HG03521 (cell line): ENCODE data around the gene PAM.
"Not testable (repeated sequence)": the region's sequence is repeated elsewhere in the genome, so short reads cannot be mapped to it uniquely, and the experiment has no call there.

ENCODE experiments used
- ATAC-seq: cut with Tn5 transposase; IDR thresholded peaks from one replicate; pipeline ENCODE4 v1.9.1; 2021; ENCODE audit warnings: mild to moderate bottlenecking, moderate library complexity; ENCODE audit not compliant: unreplicated experiment

PAM gene

DNA sequence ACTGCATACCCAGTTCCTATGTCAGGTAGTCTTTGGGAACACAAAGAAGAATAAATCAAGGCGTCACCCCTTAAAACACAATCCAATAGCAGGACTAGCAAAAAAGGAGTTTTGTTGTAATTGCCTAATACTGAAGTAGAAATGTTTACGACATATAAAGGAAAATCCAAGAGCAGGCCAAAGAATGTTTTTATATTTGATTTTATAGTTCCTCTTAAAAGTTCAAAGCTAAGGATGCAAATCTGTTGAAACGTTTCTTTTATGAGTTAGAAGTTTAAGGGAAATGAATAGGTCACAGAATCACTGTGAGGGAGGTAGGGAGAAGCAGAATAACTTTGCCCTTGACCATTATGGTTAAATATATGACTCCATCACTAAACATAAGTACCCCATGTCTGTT lies 136.1 kb downstream of the PAM start:
- no peak for ATAC-seq

GRCh38 chr5:102893942-102894341 lies 138.8 kb downstream of the PAM start:
- no peak for ATAC-seq

- ATAC-seq: no peak
Observed at GRCh38 chr5:102895234-102895633, 140.1 kb downstream of the PAM start.

DNA sequence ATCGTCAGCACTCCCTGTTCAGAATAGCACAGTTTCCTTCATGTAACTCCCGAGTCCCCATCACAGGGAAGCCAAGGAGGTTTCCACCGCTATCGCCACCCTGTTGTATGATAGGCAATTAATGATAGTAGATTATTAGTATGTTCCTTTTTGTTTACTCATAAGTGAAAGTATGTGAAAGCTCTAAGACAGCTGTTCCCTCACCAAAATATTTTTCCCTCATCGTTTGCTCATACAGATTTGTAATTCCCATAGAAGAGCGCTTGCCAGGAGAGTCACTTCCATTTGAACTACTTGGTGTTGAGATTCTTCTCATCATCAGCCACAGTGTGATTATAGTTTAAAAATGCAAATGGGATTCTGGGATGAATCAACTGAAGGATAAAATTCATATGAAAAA lies 140.9 kb downstream of the PAM start:
- ATAC-seq: no peak

DNA sequence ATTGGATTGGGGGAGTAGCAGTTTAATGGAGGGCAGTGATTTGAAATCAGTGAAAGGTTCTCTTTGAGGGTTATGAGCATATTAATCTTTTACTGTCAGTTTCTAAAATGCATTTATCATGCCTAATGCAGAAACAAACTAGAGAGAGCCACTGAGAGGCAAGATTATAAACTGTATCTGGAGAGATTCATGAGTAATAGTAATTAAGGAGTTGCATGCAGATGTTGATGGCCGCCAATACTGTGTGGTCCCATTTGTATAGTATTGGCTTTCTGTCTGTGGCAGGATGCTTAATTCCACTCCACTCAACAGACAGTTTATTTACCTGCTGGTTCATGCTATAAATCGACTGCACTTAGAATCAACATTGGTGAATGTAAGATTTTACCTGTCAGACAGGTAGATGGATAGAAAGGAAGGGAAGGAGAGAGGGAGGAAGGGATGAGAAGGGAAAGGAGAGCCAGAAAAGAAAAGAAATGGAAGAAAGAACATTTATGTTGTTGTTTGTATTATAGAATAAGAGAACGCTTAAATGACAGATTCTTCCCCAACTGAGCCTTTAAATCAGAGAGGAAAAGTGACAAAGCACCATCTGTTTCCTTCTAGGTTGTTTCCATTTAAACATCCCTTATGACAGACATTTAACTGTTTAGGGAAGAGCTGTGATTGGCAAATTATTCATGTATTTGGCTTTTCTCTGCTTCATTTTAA lies 146.5 kb downstream of the PAM start:
- no peak for ATAC-seq

DNA sequence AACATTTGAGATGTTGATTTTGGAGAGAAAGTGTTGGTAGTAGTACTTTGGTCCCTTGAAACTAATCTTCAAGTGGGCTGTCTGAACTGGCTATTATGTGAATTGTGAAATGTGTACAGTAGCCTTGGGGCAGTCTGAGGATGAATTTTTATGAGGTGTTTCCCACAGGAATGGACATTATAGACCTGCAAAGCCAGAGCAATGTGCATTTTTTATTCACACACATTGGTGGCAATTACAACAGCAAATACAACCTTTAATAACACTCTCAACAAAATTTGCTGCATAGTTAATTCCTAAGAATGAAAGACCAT lies 147.0 kb downstream of the PAM start:
- no peak for ATAC-seq

GRCh38 chr5:102902647-102903046 lies 147.5 kb downstream of the PAM start:
- ATAC-seq: no peak

DNA sequence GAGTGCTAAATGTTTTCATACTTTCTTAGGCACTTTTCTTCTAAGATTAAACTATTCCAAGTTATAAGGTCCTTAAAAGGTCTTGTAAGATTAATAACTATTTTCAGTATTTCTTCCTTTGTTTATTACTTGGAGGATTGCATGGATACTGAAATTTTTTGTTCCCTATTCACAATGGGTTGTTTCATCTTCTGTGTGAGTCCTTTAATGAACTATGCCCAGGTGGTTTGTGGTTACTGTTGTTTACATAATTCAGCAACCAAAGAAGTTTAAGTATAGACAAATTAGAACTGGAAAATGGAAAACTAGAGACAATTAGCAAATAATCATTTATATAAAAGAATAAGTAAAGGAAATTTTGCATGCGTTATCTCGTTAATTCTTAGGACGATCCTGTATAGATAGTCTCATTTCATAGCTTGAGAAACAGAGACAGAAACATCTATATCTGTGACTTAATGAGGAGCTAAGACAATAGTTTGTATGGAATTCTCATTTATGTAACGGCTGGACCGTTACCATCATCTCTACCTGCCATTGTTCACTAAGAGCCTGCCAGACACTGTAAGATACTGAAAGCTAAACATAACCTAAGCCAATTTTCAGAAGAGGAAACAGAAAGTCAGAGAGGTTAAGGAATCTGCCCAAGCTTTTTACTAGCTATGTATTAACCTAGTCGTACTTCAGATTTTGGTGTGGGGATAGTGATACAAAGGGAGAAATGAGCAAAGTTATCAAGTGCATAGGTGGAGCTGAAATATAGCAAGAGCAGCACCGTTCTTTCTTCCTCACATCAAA lies 148.2 kb downstream of the PAM start:
- ATAC-seq: no peak

DNA sequence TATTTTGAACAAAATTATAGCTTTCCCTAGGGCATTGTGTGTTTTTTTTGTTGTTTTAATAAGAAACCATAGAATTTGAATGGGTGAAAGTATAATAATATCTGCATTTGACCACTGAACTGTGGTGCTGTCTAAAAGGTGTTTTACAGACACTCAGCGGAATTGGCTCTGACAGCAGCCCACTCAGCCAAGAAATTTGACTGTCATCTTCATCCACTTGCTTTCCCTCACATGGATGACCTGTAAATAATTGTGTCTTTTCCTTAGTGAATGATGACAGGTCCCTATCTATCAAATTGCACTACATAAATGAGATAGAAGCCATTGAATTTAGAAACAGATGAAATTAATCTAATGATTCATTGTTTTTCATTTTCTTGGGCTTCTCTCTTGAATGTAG lies 150.0 kb downstream of the PAM start:
- ATAC-seq: no peak

- not testable (repeated sequence) for ATAC-seq
Observed at GRCh38 chr5:102907099-102907498, 152.0 kb downstream of the PAM start.

DNA sequence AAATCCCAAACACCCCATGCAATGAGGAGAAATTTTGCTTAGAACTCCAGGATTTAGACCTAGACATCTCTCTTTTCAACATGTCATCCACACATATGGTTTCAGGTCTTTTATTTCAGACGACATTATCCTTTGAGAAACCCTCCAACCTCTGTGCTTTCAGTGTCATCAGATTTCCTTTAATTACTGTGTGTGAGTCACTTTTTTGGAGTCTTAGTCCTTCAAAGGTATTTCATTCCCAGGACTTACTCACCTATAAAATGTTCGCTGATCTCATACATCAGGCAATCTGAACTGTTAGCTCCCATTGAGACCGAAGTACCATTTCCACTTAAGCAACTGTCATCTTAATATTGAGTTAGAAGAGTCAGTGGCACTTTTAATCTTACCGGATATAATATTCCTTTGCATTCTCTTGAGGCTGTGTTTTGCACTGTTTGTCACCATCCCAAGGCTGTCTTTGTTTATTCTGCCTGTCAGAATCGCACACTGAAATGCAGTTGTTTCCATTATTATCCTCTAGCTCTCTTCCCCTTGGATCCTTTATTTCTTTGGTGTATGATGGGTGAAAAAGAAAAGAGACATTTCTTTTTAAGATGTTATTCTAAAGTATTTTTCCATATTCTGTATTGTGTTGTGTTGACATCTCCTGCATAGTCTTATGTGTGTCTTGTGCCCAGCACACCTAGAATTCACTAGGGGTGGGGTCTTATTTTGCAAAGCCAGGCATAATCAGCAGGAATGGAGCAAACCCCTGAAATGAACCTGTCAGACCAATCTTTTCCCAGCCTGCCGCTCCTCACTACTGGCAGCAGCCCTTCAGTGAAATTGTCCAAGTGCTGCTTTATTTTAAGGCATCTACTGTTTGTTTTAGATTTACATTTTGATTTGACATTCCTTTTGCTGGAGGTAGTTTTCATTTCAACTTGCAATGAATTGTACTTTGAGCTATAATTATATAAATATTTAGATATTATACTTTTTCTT lies 155.4 kb downstream of the PAM start:
- no peak for ATAC-seq

DNA sequence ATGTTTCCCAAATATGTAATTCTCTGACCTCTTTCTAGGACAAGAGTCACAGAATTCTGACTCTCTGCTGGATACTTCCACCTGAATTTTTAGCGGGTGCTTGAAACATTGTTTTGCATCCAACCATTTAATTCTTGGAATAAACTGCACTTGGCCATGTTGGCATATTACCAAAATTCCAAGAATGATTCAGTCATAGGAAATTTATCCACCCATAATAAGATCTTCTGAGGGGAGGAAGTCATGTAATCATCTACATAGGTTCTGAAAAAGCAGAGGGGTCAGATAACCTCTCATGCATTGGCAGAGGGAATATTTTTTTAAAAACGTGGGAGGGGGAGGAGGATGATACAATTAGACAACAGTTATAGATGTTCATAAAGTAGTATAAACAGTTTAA lies 156.9 kb downstream of the PAM start:
- ATAC-seq: no peak

DNA sequence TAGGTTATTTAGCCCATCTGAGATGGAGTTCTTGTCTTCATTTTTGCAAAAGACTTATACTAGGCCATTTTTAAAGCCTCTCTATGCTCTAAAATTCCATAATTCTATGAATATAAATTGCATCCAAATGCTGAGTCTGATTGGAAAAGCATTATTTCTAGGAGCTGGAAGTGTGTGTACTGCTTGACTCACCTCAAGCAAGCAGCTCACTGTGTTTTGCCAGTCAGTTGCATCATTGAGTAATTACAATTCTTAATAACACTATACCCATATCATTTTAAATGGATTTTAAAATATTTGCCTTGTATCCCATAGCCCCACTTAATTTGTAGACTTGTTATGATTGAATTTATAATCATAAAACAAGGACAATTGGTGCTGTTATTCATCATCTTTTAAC lies 161.0 kb downstream of the PAM start:
- no peak for ATAC-seq

DNA sequence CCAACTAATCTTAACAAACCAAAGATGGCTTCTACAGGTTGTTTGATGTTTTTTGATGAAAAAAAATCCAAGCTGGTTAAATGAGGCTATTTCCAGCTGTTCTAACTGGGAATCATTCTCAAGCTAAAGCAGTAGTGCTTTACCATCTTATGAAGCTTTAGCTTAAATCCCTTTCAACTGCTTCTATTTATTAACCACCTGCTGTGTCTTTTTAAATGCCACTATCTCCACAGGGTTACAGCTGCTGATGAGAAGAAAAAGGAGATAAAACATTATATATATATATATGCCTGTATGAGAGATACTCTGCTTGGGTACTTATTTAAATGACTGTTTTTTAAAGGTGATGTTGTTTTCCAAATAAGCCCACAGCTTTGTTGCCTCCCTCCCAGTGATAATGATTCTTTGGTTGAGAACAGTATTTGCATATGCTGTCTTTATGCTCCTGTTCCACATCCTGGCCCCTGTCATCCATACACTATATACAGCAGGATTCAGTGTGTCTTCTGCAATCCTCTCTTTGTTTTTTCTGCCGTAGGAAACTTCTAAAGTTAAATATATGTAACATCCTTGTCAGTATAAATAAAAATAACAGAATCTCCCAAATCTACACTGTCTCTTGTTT lies 164.0 kb downstream of the PAM start:
- ATAC-seq: no peak

GRCh38 chr5:102920762-102921161 lies 165.7 kb downstream of the PAM start:
- ATAC-seq: no peak

DNA sequence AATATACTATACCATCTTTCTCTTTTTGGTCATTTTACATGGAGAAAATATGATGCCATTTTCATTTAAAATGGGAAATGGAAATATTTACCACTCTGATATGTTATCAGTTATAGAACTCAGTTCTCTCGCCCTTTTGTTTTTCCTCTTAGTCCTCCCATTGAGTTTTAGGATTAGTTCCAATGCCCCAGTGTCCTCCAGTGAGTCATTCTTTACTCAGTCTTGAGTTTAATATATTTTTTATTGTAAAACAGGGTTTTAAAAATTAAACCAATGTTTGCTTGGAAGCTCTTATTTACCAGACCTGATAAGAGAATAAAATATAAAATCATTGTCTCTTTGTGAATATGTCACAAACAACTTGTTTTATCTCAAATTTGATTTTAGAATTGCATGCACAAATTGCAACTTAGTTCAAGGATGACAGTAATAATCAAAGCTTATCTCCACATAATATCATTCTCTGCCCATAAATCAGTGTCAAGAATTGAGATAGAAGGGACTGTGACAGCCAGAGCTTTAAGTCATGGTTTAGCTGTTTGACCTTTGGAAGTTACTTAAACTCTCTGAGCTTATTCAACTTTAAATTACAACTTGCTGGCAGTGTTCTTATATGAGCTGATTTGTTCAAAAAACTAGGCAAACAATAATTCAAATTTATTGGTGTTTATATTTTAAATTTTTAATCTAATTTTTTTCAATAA lies 166.4 kb downstream of the PAM start:
- ATAC-seq: no peak

DNA sequence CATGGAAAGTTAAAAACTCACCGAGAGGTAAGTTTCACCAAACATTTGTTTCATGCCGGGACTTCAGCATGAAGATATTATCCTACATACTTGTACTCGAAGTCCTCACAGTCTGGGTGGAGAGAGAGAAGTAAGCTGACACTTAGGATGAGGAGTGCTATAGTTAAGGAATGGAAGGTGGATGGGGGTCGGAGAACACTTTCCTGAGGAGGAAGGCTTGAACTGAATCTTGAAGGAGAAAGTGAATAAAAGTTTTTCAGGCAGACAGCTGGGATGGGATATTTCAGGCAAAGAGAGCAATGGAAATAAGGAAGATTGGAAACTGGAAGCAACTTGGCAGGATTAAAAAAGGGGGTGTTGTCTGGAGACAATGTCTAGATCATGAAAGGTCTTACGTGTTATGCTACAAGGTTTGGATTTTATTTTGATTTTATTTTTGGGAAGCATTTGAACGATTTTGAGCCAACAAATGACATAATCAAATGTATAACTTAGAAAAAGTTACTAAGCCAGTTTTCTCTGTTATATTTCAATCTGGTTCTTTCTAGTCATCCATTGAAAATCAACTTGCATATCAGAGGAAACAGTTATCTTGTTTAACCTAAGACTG lies 167.1 kb downstream of the PAM start:
- ATAC-seq: no peak

GRCh38 chr5:102922799-102923477 lies 167.8 kb downstream of the PAM start:
- no peak for ATAC-seq

GRCh38 chr5:102924963-102925362 lies 169.9 kb downstream of the PAM start:
- no peak for ATAC-seq
